T-helper 1 cell (primary cell): ENCODE data around the gene NSUN7.
A peak's percentile ranks its signal among the peaks of the same experiment; 100 is the strongest.
"Not testable (repeated sequence)": the region's sequence is repeated elsewhere in the genome, so short reads cannot be mapped to it uniquely, and the experiment has no call there.

ENCODE experiments used
- DNase-seq, 5 donors: peaks; one replicate each; pipeline ENCODE4 v3.0.0-alpha.2; 2012 to 2020
- total RNA-seq, 4 donors: gene quantifications; one replicate each; lab custom pipeline; 2026; lab: John Stamatoyannopoulos, UW

Gene NSUN7, protein sequence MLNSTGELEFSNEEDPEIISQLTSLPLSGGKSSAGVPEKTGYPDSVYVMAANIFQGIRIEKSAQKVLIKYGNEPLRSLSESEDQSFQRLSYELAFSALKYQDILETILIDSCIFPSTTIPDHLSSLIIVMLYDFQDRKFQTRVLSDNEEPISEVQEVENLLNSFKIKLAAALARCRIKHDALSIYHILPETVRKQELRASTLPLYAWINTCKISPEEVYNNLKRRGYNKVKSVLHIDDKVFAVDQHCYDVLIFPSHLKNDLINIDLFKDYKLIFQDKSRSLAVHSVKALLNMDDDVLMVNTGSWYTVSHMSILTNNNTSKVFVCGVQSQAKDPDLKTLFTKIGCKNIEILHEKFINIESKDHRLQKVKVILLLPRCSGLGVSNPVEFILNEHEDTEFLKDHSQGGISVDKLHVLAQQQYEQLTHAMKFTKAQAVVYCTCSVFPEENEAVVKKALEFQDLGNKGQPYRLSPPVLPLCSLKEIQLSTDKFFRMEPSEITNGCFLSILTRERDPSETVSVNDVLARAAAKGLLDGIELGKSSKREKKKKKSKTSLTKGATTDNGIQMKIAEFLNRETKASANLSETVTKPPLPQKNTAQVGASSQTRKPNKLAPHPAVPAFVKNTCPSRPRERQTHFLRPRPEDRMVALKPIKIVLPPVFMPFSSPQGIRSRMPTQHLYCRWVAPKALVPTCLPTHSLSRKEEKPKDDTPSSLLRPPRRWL
- 0 to 0.46 (median 0.18) reads per million in 4 donors for total RNA-seq

DNA sequence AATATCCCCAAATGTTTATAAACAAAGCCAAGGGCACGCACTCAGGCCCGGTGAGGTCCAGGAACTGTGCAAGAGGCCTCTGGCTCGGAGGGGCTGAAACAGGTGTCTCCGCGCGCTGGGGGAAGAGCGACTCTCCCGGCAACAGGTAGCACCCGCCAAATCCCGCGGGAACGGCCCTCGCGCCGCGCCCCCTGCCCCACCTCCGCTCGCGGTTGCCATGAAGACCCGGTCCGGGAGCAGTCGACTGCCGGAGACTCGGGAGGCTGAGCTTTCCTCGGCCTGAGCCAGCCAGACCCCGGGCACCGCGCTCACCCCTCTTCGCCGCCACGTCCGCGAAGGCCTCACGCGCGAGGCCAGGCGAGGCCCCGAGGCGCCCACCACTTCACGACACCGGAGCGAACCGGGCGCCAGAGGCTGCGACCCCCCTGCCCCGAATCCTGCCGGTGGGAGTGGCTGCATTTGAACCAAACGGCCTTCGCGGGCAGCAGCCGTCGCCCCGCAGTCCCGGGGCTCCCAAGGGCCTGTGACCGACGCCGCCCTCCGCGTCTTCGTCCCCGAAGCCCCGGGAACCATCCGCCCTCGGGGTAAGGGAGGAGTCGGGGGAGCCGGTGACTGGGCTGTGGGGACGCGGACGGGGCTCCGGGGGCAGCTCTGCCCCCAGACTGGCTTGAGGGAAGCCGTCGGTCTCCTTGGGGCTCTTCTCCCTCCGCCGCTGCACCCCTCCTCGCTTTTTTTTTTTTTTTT, at the start of gene NSUN7:
Gene NSUN7 (plus strand): TSS at position 239 of the 744 bp plus-strand sequence. CDS start 739 bp downstream, outside the sequence.
- DNase-seq, result peak in 1 of 5 donors; percentile 31

DNA sequence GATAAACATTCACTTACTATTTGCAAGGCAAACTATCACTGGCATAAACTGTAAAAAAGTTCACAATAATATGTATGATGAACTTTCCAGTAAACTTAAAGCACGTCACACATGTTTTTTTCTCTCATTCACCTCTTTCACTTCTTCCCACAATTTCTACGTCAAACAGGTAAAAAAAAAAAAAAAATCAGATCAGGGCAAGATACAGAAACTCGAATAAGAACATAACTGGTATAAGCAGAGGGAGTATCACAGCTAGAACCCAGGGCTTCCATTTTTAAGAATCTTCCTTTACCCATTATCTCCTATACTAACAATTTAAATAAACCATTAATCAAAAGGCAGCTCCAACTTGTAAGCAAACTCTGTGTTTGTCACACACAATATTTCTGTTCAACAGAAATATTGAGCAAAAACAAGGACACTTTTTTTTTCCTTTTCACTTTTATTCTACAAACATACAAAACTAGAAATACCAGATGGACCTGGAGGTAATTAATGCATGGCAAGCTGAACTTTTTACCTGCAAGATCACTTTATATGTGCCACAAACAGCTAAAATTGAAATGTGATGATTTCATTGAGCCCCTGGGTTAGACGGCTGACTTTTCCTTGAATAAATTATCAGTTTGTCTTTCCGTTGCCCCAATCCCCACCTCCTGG, 47.5 kb upstream of the NSUN7 start:
- peak in 1 of 5 donors; percentile 72 for DNase-seq

DNA sequence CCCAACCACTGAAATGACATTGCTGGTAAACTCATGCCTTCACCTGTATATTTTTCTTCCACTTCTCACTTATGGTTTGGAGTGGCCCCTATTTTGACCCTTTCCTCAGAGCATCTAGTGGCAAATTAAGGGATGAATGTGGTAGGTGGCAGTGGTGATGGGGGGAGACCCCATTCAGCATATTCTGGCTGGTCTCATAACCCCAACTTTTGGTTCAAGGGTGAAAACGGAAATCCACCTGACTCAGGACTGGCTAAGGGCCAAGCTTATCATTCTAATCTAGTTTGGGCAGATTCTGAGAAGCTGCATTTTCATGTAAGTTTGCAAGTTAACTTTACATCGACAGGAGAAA, 47.0 kb upstream of the NSUN7 start:
- peak in 1 of 5 donors; percentile 74 for DNase-seq

DNA sequence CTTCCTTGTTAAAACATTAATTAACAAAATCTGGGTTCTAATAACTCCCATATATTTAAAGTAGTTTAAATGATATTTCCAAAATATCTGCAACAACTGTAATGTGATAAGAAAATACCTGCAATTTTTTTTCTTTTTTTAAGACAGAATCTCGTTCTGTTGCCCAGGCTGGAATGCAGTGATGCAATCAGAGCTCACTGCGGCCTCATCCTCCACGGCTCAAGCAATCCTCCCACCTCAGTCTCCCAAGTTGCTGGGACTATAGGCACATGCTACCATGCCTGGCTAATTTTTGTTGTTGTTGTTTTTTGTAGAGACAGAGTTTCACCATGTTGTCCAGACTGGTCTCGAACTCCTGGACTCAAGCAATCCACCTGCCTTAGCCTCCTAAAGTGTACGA, 45.7 kb upstream of the NSUN7 start:
- no peak for DNase-seq

DNA sequence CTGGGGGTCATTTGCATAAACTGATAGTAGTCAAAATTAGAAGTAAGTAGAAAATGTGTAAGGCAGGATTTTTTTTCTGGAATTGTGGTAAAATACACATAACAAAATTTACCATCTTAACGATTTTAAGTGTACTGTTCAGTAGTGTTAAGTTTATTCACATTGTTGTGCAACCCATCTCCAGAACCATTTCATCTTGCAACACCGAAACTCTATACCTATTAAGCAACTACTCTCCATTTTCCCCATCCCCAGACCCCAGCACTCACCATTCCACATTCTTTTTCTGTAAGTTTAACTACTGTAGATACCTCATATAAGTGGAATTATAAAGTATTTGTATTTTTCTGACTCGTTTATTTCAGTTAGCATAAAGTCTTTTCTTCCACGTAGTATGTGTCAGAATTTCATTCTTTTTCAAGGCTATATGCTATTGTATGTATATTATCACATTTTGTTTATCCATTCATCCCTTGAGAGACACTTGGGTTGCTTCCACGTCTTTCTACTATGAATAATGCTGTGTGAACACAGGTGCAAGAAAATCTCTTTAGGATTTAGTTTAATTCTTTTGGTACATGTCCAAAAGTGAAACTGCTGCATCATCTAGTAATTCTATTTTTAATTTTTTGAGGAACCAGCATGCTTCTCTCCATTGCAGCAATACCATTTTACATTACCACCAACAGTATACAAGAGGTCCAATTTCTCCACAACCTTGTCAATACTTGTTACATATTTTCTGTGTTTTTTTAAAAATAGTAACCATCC, 39.1 kb upstream of the NSUN7 start:
- no peak for DNase-seq

DNA sequence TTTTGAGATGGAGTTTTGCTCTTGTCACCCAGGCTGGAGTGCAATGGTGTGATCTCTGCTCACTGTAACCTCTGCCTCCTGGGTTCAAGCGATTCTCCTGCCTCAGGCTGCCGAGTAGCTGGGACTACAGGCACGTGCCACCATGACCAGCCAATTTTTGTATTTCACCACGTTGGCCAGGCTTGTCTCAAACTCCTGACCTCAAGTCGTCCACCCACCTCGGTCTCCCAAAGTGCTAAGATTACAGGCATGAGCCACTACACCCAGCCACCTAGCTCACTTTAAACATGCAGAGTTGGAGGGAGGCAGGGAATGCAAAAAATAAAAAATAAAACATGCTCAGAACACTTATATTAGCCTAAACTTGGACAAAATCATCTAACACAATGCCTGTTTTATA, 36.8 kb upstream of the NSUN7 start:
- DNase-seq, result not testable (repeated sequence)

DNA sequence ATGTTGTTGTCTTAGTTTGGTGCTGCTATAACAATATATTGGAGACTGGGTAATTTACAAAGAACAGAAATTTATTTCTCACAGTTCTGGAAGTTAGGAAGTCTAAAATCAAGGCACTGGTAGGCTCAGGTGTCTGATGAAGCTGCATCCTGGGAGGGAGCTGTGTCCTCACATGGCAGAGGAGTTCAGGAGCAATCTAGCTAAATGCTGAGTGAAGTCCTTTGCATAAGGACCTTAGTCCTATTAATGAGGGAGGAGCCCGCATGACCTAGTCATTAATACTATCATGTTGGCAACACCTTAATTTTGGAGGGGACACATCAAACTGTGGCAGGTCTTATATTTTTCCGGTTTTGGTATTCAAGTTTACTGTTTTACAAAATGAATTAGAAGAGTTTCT, 36.0 kb upstream of the NSUN7 start:
- no peak for DNase-seq

DNA sequence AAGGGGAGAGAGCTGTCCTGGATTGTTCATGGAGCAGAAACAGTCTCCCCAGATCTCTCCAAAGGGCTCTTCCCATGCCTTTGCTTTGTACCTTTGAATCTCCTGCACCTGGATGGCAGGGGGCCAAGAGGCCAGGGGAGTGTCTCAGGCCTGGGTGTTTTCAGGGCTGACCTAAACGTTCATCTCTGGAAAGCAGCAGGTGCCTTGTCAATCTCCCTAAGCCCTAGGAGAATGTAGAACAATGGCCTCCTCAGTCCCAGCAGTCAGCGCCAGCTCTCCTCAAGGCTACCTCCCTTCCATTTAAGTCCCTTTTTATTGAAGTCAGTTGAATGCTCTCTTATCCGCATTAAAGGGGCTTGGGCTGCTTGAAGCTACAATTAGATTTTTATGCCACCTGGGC, 31.2 kb upstream of the NSUN7 start:
- DNase-seq, result no peak

DNA sequence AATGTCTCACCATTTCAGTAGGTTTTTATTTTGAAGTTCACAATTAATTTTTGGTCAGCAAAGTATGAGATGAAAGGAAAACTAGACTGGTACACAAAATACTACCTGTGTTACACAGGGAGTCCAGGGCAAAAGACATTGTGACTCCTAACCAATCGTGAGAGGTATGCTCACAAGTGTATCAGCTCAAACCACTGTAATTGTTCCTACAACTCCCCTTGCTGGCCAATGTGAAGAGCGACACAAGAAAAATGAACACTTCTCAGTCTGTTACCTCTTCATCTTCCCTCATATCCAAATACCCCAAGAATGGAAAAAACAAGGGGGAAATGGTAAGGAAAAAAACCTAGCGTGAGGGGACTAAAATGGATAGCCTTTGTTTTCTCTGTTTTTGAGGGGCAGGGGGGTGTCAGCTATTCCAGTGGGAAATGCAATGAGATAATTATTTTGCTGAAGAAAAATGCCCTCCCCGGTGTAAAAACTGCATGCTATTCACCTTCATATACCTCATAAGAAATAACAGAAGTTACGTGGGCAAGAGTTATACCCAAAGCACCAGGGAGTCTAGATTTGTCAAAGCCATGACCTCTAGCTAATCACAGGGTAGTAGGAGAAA, 30.6 kb upstream of the NSUN7 start:
- peak in 1 of 5 donors; percentile 77 for DNase-seq

DNA sequence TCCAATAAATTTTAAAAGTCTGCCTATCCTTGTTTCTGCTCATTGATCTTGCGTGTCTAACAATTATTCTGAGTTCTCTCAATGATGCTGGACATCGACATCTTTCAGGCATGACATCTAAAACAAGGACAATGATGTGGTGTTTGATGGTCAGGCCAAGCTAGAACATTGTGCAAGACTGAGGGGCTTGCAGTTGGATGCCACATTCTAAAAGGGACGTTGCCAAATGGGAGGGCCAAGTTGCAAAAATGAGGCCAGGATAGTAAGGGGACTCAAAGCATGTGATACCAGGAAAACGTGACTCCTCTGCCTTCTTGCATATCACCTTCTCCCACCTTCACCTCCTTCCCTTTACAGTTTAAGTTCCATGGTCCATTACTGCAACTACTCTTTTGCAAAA, 29.4 kb upstream of the NSUN7 start:
- no peak for DNase-seq

DNA sequence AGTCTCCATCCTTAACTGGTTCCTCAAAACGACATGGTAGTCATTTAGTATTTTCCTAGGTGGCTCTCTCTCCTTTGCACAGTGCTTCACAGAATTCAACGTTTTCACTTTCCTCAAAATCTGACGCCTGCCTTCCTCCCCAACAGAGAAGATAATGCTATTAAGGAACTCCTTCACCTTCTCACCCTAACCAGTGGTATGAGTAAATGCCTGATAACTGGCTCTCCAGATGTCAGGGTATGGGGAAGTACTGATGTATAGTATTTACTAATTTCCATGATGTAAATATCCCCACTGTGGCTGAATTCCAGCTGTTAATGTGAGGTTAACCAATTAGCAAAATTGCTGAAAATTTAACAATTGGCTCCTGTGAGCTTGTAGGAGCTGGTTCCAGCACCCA, 28.8 kb upstream of the NSUN7 start:
- DNase-seq, result no peak

DNA sequence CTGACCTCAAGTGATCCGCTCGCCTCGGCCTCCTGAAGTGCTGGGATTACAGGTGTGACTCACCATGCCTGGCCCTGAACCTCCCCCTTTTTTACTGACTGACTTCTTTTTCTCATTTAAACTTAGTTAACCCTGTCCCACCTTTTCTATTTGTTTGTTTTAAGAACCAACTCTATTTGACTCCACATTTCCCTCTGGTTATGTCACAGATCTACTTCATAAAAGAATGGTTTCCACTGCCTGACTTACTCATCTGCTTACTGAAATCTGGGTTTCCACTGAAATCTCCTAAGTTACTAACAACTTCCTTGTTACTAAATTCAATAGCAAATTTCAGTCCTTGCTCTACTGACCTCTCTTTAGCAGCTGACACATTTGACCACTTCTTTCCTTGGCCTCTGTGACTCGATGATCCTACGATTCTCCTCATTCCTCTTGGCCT, 28.0 kb upstream of the NSUN7 start:
- peak in 1 of 5 donors; percentile 43 for DNase-seq

DNA sequence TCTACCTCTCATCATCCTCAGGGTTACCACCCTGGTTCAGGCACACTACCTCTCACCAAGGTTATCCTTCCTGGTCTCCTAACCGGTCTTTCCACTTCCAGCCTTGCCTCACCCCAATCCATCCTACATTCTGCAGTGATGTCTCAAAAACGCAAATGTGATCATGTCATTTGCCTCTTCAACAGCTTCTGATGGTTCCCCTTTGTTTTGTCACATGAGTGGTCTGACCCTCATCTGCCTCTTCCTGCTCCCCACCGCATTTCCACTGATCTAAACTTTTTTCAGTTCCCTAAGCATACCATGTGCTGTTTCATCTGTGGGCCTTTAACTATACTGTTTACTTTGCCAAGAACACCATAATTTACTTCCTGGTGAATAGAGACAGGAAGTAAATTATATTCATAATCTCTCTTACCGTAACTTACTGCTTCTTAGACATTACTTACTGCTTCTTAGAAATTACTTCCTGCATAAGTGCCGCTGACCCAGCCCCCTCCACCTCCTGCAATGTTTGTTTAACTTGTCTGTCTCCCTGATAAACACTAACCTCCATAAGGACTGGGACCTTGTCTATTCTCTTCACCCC, 27.1 kb upstream of the NSUN7 start:
- DNase-seq, result peak in 1 of 5 donors; percentile 83

DNA sequence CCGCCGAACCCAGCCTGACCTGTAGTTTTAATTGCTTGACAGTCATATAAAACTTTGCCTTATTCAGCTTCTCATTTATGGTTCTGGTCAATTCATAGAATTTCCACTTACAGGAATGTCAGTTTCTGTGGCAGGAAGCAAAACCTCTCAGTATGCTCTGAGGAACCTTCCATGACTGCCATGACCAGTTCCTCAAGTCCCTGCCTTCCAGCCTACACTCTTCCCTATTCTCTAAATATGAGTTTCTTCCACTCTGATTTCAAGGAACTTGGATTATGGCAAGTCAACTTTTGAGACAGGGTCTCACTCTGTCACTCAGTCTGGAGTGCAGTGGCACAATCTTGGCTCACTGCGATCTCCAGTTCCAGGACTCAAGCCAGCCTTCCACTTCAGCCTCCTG, 26.0 kb upstream of the NSUN7 start:
- DNase-seq, result no peak

DNA sequence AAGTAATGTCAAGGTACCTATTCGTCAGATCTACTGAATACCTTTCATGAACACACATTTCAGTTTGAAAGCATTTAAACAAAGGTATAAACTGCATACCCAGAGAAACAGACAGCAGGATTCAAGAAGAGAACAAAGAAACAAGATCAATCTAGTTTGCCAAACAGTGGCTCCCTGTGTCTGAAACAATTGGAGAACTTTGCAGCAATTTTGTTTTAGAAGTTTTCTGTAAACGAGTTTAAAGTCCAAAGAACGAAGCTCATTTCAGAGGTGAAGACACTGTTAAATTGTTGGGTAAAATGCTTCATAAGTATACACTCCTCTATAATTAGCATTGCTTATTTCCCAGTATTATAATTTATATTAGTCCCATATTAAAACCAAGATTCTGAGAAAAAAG, 21.4 kb upstream of the NSUN7 start:
- DNase-seq, result no peak

DNA sequence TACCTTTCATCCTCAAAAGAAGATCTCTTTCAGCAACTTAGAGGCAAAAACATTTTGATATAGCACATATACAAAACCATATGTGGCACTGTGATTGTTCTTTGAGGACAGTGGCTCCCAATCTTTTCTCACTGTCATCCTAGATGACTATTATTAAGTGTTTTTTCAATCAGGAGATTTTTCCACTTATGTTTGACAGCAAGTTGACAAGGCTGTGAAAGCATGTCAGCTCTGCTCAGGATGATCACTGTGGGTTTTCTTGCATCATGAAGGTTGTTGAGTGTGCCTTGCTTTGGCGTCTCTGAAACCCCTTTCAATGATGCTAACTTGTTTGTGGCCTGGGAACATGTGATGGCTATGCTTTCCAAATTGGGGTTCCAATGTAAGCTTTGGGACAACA, 20.2 kb upstream of the NSUN7 start:
- no peak for DNase-seq

DNA sequence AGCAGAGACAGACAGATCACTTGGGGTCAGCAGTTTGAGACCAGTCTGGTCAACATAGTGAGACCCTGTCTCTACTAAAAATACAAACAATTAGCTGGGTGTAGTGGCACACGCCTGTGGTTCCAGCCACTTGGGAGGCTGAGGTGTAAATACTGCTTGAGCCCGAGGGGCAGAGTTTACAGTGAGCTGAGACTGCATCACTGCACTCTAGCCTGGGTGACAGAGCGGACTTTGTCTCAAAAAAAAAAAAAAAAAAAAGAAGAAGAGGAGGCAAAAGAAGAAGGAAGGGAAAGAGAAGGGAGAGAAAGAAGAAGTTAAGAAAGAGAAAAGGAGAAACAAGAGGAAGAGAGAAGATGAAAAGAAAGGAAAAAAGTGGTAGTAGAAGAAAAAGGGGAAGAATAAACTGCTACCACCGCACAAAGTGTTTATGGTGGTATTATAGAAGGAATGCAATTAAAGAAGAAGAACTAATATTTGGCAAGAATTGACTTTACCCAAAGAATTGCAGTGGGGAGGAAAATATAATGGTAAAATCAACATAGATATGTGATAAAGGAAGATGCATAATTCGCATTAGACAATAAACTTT, 19.6 kb upstream of the NSUN7 start:
- no peak for DNase-seq

DNA sequence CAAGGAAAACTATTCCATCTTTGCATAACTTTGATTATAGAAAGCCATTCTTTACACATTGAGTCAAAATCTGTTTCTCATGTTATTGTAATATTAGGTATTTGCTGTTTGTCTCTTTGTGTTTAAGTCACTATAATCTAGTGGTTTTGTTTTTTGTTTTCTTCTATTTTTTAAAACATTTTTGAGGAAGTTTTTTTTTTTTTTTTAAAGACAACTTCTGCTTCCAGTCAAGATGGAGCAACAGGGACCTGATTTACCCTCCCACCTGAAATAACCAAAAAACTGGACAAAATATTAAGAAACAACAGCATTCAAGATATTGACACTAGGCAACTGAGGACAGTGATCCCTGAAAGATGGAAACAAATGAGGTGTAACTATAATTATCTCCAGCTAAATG, 18.4 kb upstream of the NSUN7 start:
- DNase-seq, result no peak

DNA sequence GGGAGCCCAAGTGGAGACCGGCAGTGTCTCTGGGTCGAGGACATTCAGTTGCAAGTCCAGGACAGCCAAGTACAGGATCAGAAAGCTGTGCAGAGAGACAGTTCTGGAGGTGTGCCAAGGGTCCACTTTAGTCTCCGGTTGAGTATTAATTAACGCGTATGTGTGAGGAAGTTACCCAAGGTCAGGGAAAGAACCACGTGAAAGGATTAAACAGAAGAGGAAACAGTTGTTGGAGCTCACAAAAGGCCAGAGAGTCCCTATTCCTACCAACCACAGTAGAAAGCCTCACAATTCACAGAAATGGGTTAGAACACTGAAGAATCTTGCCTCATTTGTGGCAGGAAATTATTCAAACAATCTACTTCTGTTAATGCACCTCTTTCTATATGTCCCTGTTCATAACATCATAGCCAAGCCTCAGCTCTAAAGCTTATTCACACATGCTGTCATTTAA, 17.9 kb upstream of the NSUN7 start:
- DNase-seq, result peak in 1 of 5 donors; percentile 81

DNA sequence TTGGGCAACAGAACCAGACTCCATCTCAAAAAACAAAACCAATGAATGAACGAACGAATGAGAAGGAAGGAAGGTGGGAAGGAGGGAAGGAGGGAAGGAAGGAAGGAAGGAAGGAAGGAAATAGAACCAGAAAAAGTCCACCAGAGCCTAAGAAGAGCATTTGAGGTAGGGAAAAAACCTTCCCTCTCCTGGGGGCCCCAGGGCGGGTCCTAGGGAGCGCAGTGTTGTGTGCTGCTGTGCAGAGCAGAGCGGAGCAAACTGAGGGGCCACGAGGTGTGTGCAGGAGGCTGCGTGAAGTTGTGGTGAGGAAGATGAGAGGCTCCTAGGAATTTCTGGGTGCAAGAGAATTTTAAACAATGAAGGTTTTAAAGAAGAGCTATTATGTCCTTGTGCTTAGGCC, 16.0 kb upstream of the NSUN7 start:
- no peak for DNase-seq

DNA sequence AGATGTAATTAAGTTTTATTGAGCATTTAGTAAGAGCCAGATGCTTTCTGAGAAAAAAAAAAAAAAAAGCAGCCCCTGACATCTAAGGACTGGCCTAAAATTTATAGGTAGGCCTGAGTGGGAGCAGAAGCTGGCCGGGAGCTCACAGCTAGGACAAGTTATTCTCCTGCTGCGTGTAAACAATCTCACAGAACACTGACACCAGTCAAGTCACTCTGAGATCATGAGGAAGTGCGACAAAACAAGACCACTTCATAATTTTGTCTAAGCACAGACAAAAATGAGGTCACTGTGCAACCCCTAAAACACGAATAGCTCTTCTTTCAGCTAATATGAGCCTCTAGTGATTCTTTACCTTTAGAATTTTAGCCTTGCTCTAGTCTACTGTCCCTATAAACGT, 15.3 kb upstream of the NSUN7 start:
- DNase-seq, result no peak
